H9 (cell line): ENCODE data around the gene ZRANB3. TPM values are rescaled to one million over a fixed set of nuclear protein-coding genes. Genes with fewer than 3 reads are reported as not detected.

Experiments
- total RNA-seq: library from RNA; stranded (reverse); gene quantifications from 2 replicates; pipeline ENCODE4 v1.2.1, GENCODE V29; 2021

ZRANB3 gene
- total RNA-seq, 1 experiment from 2014 or later = 16.7 TPM

Other genes starting within 250 kb of the ZRANB3 start
- gene R3HDM1, start 266 bp upstream of the ZRANB3 start, total RNA-seq = 58.8 and 59.0 TPM in 2 replicates
- gene UBXN4, start 210.6 kb upstream of the ZRANB3 start, total RNA-seq = 65.4 and 71.2 TPM in 2 replicates